ENCODE results near the gene MRAS.

GRCh38 chr3:138377804-138378203 lies 29.4 kb downstream of the MRAS start:
- TF ChIP-seq ARNTL (CRISPR knock-in tag; IDR thresholded peaks at IDR 0.05) (no peak), ZNF274 (CRISPR knock-in tag; IDR thresholded peaks at IDR 0.05) (no peak), ZNF513 (CRISPR knock-in tag; conservative IDR thresholded peaks at IDR 0.05) (no peak), ZNF766 (CRISPR knock-in tag; IDR thresholded peaks at IDR 0.05; ENCODE audit: borderline replicate concordance) (no peak), CTCF (CRISPR knock-in tag; IDR thresholded peaks at IDR 0.05) (no peak), RAD21 (CRISPR knock-in tag; IDR thresholded peaks at IDR 0.05) (no peak), MLX (CRISPR knock-in tag; IDR thresholded peaks at IDR 0.05) (no peak), REST (IDR thresholded peaks at IDR 0.05; ENCODE audit: borderline replicate concordance in 1 of 2, low read depth in 1 of 2, low read length in 2 of 2) (no peak), PATZ1 (CRISPR knock-in tag; IDR thresholded peaks at IDR 0.05) (no peak), ZNF597 (CRISPR knock-in tag; IDR thresholded peaks at IDR 0.05) (no peak), MYNN (CRISPR knock-in tag; IDR thresholded peaks at IDR 0.05; ENCODE audit: low read depth) (no peak)
